COLO668 (cell line): ENCODE measurements around the gene TRDN.

Source experiments
- DNase-seq: peaks from one replicate; lab custom pipeline; 2025; ENCODE audit not compliant: unreplicated experiment; lab: John Stamatoyannopoulos, UW

Gene TRDN

GRCh38 chr6:123636782-123637181, at the start of gene TRDN:
Gene TRDN (minus strand): TSS chr6:123636950. CDS start chr6:123636775, 175 bp downstream.
- DNase-seq, result no peak

DNA sequence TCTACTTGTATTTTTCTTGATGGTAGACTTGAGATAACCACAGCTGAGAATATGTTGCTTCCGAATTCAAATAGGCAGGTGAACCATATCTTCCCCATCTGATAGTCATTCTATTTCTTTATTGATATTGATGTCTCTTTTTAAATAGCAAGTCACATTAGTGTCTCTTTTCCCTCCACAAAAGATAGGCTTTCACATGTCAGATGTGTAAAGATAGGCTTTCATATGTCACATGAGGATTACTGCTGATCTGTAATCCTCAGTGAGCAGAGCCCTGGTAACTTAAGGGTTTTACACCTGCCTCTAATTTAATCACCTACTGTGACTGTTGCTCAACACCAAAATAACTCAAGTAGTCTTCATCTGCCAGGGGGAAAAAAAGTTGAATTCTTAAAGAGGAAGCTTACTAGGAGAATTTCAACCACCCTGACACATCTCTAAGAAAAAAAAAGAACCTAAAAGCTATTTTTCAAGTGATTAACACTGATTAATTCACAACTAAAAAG, 45.3 kb upstream of the TRDN start:
- DNase-seq, result no peak

DNA sequence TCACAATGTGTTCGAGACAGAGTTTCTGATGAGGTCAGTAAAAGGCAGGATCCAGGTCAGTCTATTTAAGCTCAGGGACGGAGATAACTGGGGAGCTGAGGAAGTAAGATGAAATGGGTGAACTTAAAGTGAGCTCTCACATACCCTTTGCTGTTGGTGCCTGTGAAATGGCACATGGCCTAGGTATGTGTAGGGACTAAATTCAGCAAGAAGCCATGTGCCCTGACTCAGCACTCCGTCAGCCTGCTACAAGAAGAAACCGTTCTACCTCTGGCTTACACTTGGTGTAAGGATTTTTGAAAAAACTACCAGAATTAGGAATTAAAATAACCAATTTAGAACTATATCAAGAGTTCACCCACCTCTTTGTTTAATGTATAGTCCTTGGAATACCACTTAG, 41.1 kb upstream of the TRDN start:
- no peak for DNase-seq

DNA sequence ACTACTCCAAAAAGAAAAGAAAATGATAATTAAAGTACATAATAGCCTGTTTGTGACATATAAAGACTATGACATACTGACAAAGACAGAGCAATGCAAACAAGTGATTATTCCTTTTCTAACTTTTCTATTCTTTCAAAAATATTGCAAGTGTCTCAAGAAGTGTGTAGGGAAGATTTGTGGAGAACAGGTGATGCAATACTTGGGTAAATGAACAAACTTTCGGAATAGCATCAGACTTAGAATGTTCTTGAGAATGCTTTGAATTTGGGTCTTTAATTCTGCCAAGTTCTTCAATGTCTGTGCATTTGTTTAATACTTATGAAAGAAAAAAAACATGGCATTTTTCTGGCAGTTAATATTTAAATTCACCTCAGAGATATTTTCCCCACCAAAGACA, 40.0 kb upstream of the TRDN start:
- no peak for DNase-seq

DNA sequence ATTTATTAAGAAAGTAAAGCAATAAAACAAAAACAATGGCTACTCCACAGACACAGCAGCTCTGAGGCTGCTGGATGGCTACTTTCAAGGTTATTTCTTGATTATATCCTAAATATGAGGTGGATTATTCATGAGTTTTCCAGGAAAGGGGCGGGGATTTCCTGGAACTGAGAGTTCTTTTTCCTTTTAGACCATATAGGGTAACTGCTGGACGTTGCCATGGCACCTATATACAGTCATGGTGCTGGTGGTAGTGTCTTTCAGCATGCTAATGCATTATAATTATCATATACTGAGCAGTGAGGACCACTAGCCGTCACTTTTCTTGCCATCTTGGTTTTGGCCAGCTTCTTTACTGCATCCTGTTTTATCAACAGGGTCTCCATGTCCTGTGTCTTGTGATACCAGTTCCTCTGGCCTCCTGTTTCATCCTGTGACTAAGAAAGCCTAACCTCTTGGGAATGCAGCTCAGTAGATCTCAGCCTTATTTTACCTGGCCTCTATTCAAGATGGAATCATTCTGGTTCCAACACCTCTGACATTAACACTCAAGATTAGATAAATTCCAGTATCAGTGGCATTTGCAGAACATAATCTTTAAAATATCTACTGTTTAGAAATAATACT, 32.3 kb upstream of the TRDN start:
- DNase-seq, result no peak

DNA sequence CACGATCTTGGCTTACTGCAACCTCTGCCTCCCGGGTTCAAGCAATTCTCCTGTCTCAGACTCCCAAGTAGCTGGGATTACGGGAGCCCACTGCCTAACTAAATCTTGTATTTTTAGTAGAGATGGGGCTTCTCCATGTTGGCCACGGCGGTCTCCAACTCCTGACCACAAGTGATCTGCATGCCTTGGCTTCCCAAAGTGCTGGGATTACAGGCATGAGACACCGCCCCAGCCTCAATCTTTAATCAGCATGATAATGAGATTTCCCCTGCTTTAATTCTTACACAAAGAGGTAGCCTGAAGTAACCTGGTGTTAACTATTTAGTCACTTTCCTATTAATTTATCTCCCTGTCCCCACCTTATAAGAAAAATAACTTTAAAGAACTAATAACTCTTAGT, 31.3 kb upstream of the TRDN start:
- DNase-seq, result no peak

GRCh38 chr6:123663436-123663835, 26.7 kb upstream of the TRDN start:
- DNase-seq, result no peak

DNA sequence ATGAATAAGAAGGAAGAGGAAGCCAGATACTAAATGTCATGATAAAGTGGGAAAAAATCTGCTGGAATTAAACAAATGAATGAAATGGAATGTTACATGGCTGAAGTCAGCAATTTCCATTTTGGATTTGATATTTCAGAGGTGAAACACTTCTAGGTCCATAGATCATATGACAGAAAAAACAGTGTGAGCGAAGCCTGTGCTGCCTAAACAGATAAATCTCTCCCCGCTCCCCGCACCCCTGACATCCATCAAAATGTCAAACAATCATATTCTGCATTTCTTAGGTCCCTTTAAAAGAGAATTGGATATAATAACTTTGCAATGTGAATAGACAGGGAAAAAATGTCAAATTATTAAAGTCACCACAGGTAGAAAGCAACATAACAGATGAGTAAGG, 26.0 kb upstream of the TRDN start:
- DNase-seq, result no peak

GRCh38 chr6:123661105-123661891, 24.5 kb upstream of the TRDN start:
- DNase-seq, result no peak

DNA sequence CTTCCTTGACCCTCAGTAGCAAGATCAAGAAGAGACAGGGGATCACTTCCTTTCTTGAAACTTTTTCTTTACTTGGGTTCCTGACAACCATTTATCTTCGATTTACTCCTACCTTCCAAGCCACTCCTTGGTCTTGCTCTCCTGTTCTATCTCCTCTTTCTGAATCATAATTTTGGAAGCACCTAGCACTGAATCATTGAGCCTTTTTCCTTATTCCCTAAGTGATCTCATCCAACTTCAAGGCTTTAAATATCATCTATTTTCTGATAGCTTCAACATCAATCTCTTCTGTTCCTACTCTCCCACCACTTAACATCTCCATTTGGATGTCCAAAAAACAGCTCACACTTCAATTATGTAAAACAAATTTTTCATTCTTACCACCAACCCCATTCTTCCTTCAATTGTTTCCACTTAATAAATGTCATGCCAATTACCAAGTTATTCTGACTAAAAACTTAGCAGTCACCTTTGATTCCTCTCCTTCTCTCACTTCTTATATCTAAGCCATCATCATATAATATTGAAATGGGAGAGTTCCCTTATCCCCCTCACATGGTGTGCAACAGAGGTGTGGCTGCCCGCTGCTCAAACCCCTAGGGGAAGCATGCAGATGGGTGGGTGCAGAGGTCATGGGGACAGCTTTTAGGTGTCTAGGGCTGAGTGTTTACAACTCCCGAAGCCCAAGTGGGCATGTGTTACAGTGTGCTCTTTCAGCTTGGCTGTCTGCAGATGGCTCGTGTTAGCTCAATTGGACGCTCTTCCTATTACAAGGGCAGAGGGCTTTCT, 23.4 kb upstream of the TRDN start:
- DNase-seq, result no peak

GRCh38 chr6:123658848-123659247, 22.1 kb upstream of the TRDN start:
- no peak for DNase-seq

DNA sequence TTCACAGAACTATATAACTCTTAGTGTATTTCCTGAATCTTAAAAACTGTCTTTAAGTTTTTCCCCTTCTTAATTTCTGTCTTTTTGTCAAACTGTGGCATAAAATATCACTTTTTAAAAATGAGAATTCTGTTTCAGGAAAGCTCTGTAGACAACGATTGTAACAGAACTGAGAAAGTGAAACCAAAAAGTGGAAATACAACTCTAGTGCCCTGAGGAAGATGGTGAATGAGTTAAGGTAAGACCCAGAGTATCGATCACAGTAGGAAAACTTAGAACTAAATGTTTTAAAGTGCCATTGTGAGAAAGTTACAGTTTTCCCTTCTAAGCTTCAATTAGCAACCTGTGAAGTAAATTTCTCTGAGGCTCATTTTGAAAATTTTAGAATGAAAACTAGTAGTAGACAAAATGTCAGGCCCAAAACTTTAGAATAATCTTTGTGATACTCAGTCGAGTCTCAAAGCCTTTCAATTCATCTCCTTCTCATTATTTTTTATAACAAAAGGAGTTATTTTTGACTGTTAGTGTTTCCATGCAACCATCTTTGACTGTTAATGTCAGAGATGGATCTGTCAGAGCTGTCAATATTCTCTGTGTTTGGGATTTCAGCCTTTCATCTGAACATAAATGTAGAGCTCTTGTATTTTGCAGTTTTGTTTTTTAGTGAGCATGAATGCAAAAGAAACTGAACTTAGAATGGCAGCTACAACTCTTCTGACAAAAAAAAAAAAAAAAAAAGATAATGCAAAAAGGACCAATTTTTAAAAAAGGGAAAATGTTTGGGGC, 19.0 kb upstream of the TRDN start:
- no peak for DNase-seq

GRCh38 chr6:123648723-123649122, 12.0 kb upstream of the TRDN start:
- DNase-seq, result no peak

- DNase-seq, result no peak
Observed at GRCh38 chr6:123648020-123648580, 11.3 kb upstream of the TRDN start.

DNA sequence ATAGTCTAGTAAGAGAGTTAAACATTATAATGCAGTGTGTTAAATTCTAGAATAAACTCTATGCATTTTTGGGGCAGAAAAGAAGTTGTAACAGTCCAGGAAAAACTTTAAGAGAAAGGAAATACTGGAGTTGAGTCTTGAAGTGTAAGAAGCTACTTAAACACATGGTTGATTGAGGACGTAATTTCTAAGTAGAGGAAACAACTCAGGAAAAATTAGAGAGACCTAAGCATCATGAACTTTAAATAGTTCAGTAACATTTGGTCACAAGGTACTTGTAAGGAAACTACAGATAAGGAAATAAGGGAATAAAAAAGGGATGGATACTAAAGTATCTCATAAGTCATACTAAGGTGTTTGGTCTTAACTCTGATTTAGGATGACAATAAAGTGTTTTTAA, 4.7 kb upstream of the TRDN start:
- no peak for DNase-seq

DNA sequence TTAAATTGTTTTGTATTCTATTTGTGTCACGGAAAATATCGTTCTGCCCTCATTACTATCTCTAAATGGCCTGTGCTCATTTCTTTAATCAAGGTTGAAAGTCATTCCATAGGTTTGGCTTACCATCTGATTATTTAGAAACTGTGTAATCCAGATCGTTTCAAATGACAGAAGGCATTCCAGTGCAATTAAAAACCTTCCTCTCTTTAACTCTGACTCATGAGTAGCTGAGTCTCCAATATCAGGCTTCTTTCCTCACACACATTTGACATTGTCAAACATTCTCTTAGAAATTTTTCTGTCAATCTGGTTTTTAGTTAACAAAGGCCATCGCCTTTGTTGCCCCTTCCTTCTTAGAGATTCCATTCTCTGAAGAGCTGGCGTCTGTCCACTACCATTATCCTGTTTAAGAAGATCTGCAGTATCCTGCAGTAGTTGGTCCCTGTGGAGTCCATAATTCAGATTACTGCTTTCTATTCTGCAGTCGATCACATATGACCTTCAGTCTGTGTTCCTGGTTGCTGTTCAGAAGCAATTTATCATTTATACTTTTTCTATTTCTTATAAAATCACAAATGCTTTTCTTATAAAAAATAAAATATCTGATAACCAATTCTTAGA, 3.9 kb upstream of the TRDN start:
- no peak for DNase-seq

DNA sequence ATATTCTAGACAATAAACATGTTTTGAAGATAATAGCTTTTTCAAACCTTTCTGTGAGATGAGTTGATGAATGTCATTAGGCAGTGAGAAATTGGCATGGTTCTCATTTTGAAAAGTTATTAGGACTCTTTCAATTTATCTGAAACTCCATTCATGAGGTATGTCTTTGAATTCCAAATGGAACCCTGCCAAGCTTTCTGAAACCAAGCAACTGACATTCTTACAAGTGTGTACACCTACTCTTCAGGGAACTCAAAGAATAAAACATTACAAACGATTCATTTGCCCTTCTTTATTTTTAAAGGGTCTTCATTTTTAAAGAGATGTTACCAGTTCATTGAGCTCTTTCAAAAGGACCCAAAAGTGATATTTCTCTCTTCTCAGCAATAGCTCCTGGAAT, 2.1 kb upstream of the TRDN start:
- no peak for DNase-seq

GRCh38 chr6:123636282-123636681, 468 bp downstream of the TRDN start:
- DNase-seq, result no peak

GRCh38 chr6:123635567-123635966, 1.2 kb downstream of the TRDN start:
- no peak for DNase-seq

- no peak for DNase-seq
Observed at GRCh38 chr6:123635144-123635543, 1.6 kb downstream of the TRDN start.
